Measurements from ENCODE around the gene DAD1.

DNA sequence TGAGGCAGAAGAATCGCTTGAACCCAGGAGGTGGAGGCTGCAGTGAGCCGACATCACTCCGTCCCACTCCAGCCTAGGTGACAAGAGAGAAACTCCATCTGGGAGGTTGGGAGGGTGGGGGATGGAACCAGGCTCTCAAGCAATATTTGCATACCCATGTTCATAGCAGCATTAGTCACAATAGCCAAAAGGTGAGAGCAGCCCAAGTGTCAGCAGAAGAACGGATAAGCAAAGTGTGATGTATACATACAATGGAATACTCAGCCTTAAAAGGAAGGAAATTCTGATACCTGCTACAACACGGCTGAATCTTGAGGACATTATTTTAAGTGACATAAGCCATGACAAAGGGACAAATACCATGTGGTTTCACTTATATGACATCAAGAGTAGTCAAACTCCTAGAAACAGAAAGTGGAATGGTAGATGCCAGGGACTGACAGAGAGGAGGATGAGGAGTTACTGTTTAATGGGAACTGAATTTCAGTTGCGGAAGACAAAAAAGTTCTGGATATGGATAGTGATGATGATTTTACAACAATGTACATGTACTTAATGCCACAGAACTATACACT is 11.6 kb downstream of the DAD1 start:
- TF ChIP-seq POLR2AphosphoS5 (IDR thresholded peaks at IDR 0.05; ENCODE audit: low read depth, low read length) (no peak), POLR2A (IDR thresholded peaks at IDR 0.05; ENCODE audit: low read depth, low read length) (no peak), TAF1 (IDR thresholded peaks at IDR 0.05; ENCODE audit: borderline replicate concordance, low read depth, low read length) (no peak)

Data from GM12892 (cell line).